Fibroblast of lung (primary cell): ENCODE measurements around the gene INSIG2.

Experiments
- CTCF ChIP-seq, 2 donors: IDR thresholded peaks in 1 of 2; conservative IDR thresholded peaks in 1 of 2; 1 replicate in 1 of 2; 2 replicates in 1 of 2; pipeline ENCODE4 v1.5.1; 2011 to 2012; ENCODE audit warnings: low read length in 2 of 2, control low read depth in 1 of 2, inconsistent platforms in 1 of 2, low read depth in 1 of 2, mild to moderate bottlenecking in 1 of 2
- EZH2 ChIP-seq: IDR thresholded peaks from 2 replicates; pipeline ENCODE4 v1.5.1; 2012; ENCODE audit warnings: low read length, control low read depth, mild to moderate bottlenecking; ENCODE audit errors: missing control alignments

DNA sequence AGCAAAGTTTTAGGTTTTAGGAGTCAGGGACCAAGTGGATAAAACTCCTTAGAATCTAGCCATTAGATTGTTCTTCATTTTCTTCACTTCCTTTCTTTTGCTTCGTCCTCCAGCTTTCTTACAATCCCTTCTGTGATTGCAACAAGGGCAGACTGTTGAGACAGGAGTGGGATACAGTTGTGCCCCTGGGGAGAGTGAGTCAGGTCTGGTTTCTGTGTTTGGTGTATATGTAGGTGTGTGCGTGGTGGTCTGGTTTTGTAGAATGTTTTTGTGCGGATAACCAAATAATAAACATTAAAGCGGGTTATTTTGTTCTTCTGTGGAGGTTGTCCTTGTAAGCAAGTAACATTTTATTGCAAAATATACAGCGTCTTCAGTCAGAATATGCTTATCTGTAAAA is 7.3 kb downstream of the INSIG2 start:
- TF ChIP-seq CTCF (conservative IDR thresholded peaks at IDR 0.05 in 1 of 2, IDR thresholded peaks at IDR 0.05 in 1 of 2; ENCODE audit: low read depth in 1 of 2, low read length in 2 of 2) (no peak), EZH2 (no peak)
